NB4 (cell line): ENCODE measurements around the gene SLC41A3.

Source experiments
- MYC ChIP-seq: IDR thresholded peaks from 2 replicates; pipeline ENCODE4 v1.6.1; 2011; ENCODE audit warnings: low read depth, low read length
- POLR2A ChIP-seq: IDR thresholded peaks from 2 replicates; pipeline ENCODE4 v1.6.1; 2011; ENCODE audit warnings: mild to moderate bottlenecking; ENCODE audit not compliant: insufficient read length; ENCODE audit errors: extremely low read depth
- TF ChIP-seq, protein P1 (sequence below): IDR thresholded peaks from one replicate; pipeline ENCODE4 v1.5.1; 2012; ENCODE audit warnings: low read depth, low read length
- TF ChIP-seq, protein P2 (sequence below): IDR thresholded peaks from 2 replicates; pipeline ENCODE4 v1.6.1; 2011; ENCODE audit warnings: low read depth, low read length

DNA sequence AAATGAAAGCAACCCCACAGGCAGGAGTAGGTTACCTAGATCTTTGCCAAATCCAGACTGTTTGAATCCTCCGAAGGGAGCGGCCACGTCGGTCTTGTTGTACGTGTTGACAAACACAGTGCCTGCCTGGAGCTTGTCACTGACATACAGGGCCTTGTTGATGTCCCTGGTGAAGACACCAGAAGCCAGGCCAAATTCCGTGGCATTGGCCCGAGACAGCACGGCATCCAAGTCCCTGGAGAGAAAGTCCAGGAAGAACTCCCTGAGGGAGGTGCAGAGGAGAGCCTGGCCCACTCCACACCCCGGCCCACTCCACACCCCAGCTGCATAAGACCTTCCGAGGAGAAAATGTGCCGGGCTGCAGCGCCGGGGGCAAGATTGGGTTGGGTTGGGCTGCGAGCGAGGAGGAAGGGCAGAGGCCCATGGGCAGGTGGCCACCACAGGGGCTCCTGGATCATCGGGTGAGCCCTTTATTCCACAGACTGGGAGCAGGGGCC, 21.8 kb upstream of the SLC41A3 start:
- TF ChIP-seq, protein P1, sequence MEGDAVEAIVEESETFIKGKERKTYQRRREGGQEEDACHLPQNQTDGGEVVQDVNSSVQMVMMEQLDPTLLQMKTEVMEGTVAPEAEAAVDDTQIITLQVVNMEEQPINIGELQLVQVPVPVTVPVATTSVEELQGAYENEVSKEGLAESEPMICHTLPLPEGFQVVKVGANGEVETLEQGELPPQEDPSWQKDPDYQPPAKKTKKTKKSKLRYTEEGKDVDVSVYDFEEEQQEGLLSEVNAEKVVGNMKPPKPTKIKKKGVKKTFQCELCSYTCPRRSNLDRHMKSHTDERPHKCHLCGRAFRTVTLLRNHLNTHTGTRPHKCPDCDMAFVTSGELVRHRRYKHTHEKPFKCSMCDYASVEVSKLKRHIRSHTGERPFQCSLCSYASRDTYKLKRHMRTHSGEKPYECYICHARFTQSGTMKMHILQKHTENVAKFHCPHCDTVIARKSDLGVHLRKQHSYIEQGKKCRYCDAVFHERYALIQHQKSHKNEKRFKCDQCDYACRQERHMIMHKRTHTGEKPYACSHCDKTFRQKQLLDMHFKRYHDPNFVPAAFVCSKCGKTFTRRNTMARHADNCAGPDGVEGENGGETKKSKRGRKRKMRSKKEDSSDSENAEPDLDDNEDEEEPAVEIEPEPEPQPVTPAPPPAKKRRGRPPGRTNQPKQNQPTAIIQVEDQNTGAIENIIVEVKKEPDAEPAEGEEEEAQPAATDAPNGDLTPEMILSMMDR, result no peak
- no peak for TF ChIP-seq POLR2A
- TF ChIP-seq MYC, result no peak
- TF ChIP-seq, protein P2, sequence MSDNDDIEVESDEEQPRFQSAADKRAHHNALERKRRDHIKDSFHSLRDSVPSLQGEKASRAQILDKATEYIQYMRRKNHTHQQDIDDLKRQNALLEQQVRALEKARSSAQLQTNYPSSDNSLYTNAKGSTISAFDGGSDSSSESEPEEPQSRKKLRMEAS, result no peak
